ENCODE measurements around the gene PTPRN2.
"Not testable (repeated sequence)": the region's sequence is repeated elsewhere in the genome, so short reads cannot be mapped to it uniquely, and the experiment has no call there.

Gene PTPRN2

GRCh38 chr7:158366916-158367633, 220.5 kb downstream of the PTPRN2 start:
- no peak for DNase-seq (ENCODE audit: low read depth)

DNA sequence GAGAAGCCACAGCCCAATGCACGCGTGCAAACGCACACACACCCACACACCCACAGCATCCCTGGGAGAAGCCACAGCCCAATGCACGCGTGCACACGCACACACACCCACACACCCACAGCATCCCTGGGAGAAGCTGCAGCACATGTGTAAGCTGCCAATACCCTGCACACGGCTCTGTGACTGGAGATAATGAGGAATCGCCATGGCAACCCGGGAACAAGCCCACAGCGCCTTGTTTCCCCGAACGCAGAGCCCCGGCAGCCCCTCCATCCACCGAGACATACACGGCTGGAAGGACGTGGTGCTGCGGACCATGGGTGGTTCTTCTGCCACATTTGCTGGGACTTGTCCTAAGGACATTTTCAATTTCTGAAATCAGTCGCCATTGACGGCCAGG, 221.3 kb downstream of the PTPRN2 start:
- no peak for DNase-seq (ENCODE audit: low read depth)

GRCh38 chr7:158365267-158365666, 222.4 kb downstream of the PTPRN2 start:
- no peak for DNase-seq (ENCODE audit: low read depth)

- DNase-seq (ENCODE audit: low read depth), result no peak
These were observed 223.2 kb downstream of the PTPRN2 start for GRCh38 chr7:158364451-158364850.

DNA sequence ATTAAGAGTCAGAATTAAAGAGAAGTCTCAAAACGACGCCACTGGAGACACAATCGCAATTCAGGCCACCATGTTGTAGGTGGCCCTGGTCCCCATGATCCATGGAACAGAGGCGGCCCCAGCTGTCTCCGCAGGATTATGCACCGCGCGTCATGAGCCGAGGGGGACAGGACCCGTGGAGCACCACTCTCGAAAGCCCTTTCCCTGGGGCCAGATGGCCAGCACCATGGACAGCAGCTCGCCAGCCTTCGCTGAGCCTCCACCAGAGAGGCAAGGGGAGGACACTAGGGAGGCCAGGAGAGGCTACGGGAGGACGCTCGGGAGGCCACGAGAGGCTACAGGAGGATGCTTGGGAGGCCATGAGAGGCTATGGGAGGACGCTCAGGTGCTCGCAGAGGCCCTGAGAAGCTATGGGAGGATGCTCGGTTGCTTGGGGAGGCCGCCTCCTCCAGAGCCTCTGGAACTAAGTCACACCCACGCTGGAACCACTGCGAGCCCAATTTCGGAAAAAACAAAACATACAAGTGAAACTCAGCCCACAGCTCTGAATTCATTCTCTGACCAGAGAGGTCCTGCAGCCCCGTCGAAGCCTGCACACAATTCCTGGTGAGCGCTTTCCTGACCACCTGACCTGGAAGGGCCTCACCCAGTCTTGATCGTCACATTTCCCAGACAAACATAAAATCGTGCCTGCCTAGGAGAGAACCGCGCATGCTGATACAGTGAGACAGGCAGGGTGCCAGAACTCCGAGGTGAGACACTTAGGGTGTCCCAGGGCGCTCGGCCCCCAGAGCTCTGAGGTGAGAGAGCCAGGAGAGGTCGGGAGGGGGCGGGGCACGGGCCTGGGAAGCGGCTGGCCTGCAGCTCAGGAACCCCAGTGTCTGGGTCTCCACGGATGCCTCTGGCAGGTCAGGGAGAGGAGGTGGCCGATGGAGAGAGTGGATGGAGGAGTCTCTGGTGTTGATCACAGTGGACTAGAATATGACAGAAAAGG, 224.4 kb downstream of the PTPRN2 start:
- DNase-seq (ENCODE audit: low read depth), result no peak

- no peak for DNase-seq (ENCODE audit: low read depth)
These were observed 225.6 kb downstream of the PTPRN2 start for GRCh38 chr7:158362001-158362400.

- no peak for DNase-seq (ENCODE audit: low read depth)
These were observed 226.2 kb downstream of the PTPRN2 start for GRCh38 chr7:158361326-158361946.

- DNase-seq (ENCODE audit: low read depth), result no peak
These were observed 228.5 kb downstream of the PTPRN2 start for GRCh38 chr7:158358926-158359645.

DNA sequence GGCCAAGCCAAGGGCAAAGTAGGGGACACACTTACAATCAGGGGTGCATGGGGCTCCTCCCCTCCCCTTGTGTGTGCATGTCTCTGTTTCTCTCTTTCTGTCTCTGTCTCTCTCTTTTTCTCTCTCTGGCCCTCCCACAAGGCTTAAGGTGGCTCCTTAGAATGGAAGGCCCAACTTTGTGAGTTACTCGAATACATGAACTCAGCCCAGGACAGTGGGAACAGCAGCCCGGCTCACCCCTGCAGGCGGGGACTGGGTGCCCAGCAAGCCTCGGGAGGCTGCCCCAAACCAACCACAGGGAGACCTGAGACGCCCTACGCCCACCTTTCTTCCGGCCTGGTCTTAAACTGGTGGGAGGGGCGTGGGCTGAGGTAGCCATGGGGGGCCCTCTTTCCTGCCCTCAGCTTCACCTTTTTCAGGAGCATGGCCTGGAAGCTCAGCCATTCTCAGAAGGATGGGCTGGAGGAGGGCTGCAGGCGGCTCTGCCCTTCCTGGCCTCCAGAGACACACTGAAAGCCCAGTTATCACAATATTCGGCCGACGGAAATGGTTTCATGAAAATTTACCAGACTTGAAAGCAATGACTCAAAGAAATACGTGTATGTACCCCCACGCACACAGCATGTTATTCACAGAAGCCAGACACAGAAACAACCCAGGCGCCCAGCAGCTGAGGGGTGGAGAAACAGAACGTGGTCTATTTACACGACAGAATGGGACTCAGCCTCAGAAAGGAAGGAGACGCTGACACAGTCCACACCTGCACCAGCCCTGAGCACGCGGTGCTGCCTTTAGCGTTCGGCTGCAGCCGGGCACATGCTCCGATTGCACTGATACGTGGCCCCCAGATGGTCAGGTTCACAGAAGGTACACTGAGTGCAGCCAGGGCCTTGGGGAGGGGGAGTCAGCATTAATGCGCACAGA, 229.5 kb downstream of the PTPRN2 start:
- no peak for DNase-seq (ENCODE audit: low read depth)

- DNase-seq (ENCODE audit: low read depth), result no peak
These were observed 230.3 kb downstream of the PTPRN2 start for GRCh38 chr7:158357106-158357897.

GRCh38 chr7:158356454-158356853, 231.2 kb downstream of the PTPRN2 start:
- no peak for DNase-seq (ENCODE audit: low read depth)

- no peak for DNase-seq (ENCODE audit: low read depth)
These were observed 232.1 kb downstream of the PTPRN2 start for GRCh38 chr7:158355456-158356065.

GRCh38 chr7:158354861-158355260, 232.8 kb downstream of the PTPRN2 start:
- no peak for DNase-seq (ENCODE audit: low read depth)

DNA sequence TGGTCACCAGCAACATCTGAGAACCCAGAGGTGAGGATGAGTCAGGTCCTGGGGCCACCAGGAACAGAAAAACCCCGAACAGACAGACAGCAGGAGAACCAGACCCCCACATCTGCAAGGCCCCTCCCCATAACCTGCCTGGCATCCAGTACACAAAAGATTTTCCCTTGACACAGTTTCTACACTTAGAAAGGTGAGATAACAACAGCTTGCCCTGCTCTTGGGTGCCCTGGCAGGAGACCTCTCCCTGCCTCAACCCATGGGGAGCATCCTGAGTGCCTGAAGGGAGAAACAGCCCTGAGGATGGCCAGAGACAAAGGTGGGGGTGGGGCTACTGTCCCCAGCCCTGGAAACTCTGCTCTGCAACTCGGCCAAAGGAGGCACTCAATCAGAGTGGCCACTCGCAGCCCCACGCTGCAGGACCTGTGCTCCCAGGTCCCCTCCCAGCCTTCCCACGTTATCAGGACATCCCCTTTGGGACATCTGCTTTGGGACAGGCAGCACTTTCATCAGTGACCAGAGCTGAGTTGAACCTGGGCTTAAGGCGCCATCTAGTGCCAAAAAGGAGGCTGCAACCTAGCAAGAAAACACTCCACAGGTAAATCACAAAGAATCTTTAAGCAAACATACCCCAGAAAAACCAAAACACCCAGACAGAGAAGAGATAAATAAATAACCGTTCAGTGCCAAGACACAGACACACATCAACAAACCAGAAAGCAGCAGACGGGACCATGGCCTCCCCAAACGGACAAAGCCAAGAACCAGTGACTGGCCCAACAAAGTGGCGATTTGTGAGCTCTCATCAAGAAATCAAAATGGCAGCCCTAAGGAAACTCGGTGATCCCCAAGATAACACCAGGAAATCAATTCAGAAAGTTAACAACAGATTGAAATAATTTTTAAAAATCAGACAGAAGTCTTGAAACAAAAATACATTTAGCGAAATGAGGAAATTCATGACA, 233.7 kb downstream of the PTPRN2 start:
- DNase-seq (ENCODE audit: low read depth), result no peak

DNA sequence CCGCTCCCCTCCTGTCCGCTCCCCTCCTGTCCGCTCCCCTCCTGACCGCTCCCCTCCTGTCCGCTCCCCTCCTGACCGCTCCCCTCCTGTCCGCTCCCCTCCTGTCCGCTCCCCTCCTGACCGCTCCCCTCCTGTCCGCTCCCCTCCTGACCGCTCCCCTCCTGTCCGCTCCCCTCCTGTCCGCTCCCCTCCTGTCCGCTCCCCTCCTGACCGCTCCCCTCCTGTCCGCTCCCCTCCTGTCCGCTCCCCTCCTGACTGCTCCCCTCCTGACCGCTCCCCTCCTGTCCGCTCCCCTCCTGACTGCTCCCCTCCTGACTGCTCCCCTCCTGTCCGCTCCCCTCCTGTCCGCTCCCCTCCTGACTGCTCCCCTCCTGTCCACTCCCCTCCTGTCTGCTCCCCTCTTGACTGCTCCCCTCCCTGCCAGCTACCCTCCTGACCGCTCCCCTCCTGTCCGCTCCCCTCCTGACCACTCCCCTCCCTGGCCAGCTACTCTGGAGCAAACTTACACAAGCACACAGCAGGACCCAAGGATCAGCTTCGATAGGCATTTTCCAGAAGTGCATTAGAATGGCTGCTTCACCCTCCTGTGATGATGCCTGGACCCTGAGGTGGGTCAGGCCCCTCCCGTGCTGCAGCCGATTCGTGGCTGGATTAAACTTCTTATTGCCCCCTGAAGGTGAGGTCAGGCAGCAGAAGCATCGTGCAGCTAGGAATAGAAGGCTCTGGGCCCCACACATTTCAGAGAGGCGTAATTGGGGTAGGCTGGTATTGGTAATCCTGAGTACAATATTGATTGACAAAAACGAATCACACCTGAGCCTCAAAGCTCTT, 235.5 kb downstream of the PTPRN2 start:
- not testable (repeated sequence) for DNase-seq (ENCODE audit: low read depth)

DNA sequence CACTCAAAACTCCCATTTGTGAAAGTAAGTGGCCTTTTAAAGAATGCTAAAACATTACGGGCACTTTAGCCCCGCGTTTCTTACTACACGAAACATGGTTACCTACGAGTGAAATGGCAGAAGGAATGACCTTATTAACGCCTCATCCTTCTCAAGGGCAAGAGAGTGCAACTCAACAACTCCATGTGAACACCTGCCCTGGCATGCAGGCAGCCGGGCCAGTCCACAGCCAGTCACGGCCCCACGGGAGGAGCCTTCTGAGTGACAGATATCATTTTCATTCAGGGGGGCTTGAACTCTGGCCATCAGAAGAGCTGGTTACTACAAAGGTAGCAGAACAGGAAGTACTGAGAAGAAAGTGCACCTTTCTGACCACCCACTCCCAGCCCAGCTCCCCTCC, 236.1 kb downstream of the PTPRN2 start:
- no peak for DNase-seq (ENCODE audit: low read depth)

DNA sequence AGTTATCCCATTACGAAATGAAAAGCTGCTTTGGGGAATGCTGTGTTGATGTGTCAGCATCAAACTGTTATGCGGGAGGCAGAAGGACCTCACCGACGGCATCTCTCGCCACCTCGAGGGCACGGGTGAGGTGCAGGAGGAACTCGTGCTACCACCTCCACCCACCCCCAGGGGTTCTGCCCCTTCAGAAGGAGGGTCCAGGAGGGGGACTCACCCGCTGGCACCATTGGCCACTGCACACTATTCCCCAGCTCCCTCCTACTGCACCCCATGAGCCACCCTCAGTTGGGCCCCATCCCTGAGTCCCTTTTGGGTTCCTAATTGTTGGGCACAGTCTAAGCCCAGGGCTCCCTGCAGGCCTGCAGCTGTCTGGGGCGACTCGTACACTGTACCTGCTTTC, 236.6 kb downstream of the PTPRN2 start:
- no peak for DNase-seq (ENCODE audit: low read depth)
